Inferior parietal cortex (tissue), 1 donor: ENCODE measurements around the gene KCNA5.

Source experiments
- DNase-seq: peaks from one replicate; pipeline ENCODE4 v3.0.0-alpha.2; 2016; ENCODE audit errors: extremely low spot score

Gene KCNA5

GRCh38 chr12:5064913-5065490 is 21.3 kb downstream of the KCNA5 start:
- no peak for DNase-seq

DNA sequence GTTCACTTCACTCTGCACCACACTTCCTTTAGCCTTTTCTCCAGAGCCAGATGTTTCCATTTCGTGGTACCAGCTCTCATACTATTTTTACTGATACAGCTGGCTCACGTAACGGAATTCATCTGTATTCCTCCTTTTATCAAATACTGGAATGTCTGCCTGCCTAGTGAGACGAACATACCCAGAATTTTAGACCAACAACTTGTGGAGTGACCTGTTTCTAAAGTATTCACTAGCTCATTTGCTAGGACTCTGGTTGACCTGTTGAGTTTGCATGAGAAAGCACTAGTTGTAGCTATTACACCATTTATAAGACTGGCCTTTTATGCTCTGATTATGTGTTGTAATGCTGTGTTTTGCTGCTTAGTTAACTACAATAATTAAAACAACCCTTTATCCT is 22.6 kb downstream of the KCNA5 start:
- no peak for DNase-seq

GRCh38 chr12:5068126-5068525 is 24.4 kb downstream of the KCNA5 start:
- no peak for DNase-seq

DNA sequence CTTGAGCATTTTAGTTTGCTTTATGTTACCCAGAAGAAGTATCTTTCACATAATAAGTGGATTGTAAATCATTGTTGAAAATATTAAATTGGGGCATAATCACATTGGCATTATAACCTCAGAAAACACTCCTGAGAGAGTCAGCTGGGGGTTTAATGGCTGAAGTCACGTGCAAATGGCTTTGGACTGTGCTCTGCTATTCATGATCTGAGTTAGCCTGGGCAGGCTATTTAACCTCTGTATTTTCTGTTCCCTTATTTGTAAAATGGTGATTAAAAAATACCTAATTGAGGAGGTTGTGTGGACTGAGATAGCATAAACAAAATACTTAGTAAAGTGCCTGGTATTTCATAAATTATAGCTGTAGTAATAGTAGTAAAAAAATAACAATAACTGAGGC is 24.9 kb downstream of the KCNA5 start:
- DNase-seq, result no peak

- DNase-seq, result no peak
Observed at GRCh38 chr12:5070090-5070489, 26.4 kb downstream of the KCNA5 start.

DNA sequence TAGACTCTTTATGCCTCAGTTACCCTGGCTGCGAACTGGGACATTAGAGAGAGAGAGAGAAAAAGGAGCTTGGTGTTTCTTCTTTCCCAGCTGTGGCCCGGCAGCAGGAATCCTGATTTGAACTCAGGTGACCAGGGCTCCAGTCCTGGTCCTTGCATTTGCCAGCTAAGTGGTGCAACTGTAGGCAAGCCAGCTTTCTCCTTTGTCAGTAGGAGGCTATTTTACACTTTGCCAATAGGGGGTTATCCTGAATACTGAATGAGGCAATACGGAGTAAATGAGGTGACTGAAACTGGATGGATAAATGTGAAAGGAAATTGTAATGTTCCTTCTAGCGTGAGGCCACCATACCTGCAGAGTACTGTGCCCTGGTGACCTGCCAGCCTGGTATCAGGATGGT is 27.8 kb downstream of the KCNA5 start:
- no peak for DNase-seq

- no peak for DNase-seq
Observed at GRCh38 chr12:5072311-5072710, 28.6 kb downstream of the KCNA5 start.

- DNase-seq, result no peak
Observed at GRCh38 chr12:5073054-5073453, 29.4 kb downstream of the KCNA5 start.

DNA sequence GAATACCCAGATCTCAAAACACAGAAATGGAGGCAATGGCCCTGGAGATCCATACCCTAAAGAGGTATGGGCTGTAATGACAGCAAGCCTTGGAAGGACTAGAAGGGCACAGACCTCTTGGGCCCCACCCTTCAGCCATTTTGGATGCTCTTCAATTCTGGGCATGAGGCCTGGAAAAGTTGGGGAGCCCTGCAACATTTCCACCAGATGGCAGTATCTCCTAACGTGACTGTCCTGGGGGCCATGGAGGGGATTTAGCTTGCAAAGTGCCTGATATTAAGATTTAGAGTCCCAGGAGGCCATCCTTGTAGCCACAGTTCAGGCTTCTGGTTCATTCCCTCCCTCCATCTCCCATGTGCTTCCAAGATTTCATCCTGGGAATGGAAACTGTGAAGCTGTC is 30.2 kb downstream of the KCNA5 start:
- DNase-seq, result no peak

- DNase-seq, result no peak
Observed at GRCh38 chr12:5076761-5077160, 33.1 kb downstream of the KCNA5 start.

- no peak for DNase-seq
Observed at GRCh38 chr12:5078423-5078822, 34.7 kb downstream of the KCNA5 start.

GRCh38 chr12:5081016-5081415 is 37.3 kb downstream of the KCNA5 start:
- no peak for DNase-seq

GRCh38 chr12:5083955-5084849 is 40.5 kb downstream of the KCNA5 start:
- DNase-seq, result peak; percentile 88

- no peak for DNase-seq
Observed at GRCh38 chr12:5085896-5086295, 42.2 kb downstream of the KCNA5 start.

DNA sequence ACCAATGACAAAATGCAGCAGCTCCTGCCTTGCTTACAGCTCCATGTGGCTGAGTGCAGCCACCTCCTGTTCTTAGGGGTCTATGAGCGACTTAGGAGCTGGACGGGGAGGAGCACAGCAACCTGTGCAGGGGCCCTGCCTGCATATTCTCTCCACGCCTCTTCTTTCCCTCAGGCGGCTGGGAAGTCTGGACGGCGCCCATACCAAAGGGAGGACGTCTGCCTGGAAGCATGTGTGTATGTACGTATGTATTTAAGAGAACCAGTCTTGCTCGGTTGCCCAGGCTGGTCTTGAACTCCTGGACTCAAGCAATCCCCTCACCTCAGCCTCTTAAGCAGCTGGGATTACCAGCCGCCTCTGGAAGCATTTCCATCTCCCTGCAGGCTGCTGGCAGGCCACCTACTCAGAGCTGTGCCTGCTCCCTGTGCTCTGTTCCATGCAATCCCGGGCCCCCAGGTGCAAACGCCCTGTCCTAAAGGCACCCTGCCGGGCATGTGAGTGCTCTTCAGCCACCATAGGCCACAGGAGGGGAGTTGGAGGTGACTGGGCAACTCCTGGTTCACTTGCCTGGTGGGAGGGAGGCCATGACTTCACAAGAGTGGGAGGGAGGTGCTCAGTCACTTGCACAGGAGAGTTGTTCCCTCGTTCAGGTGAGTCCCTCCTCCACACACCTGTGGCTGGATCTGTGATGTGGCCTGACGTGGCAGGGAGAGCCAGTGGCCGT is 44.3 kb downstream of the KCNA5 start:
- no peak for DNase-seq

DNA sequence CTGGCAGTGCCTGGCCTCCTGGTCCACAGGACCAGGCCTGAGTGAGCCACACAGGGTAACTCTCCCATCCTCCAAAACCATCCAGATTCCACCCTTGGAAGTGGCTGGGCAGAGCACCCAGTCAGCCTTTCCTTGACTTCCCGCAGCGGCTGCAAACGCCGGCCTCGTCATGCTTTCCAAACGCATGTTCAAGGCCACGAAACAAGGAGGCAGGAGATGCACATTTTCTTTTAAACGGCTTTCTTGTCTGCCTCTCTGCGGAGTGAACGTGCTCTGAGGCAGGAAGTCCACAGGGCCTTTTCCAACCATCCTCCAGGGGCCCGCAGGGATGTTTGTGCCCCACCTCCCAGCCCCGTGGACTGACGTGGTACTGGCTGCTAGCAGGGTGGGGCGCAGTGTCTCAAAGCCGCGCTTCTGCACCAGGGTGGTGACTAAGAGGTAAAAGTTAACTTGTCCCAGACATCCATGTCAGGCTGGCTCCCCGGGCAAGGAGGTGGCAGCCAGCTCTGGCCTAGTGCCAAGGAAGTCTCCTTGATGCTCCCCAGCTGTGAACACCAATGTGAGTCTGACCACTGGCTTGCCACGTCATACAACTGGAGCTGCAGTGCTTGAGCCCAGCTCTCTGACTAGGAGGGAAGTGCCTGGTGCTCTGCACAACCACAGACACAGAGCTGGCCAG is 45.0 kb downstream of the KCNA5 start:
- no peak for DNase-seq

GRCh38 chr12:5094551-5094950 is 50.9 kb downstream of the KCNA5 start:
- no peak for DNase-seq

DNA sequence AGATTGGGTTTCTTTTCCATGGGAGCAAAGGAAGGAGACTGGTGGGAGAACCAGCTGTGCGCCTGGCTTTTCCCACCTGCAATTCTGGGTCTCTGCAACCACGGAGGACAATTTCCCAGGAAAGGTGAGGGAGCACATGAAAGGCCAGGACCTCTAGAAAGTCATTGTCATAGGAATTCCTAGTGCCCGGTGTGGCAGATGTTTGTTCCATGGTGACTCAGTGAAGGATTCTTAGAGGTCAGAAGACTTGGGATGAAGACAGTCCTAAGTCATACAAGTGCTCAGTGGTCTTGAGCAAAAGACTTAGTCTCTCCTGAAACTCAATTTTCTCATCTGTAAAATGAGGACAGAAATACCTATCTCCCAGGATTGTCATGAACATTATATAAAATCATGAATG is 51.3 kb downstream of the KCNA5 start:
- DNase-seq, result no peak
